Epithelial cell of alveolus of lung (primary cell): ENCODE data around the gene GPR153. TPM values are rescaled to one million over a fixed set of nuclear protein-coding genes. Genes with fewer than 3 reads are reported as not detected.

Experiments
- total RNA-seq: library from RNA; depleted of rRNA; stranded (reverse); fragments of >200 nt; gene quantifications from 2 replicates; pipeline ENCODE4 v1.2.1, GENCODE V29; 2015

The GPR153 gene
- 5.4 and 6.6 TPM in 2 replicates for total RNA-seq

GRCh38 chr1:6260961-6261614 is at the start of gene GPR153:
TSS of gene GPR153 (minus strand) at chr1:6261098. CDS start at chr1:6254905, 6,193 bp downstream.

DNA sequence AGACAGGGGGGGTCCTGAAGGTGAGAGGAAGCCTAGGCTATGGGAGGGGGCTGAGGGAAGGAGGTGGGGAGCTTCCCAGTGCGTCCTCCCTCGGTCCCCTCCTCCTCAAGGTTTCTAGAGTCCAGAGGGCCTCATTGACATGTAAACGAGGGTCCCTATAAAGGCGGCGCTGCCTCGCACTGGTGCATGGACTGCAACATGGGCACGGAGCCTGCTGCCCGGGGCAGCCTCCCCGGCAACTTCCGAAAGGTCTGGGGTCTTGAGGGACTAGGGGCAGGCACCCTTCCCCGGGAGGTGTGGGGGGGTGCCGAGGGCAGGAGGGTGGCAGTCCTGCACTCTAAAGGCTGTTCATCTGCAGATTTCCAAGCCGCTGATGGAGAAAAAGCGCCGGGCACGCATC is 16.9 kb downstream of the GPR153 start, which contains the start of gene HES3:
HES3 (plus strand) TSS at position 187 of the 400 bp plus-strand sequence; CDS start at position 374, 187 bp downstream.

GRCh38 chr1:6205849-6206519 is 54.9 kb downstream of the GPR153 start, which contains the start of gene RNF207:
TSS of gene RNF207 (plus strand) at chr1:6206119. CDS start at chr1:6206536, 417 bp downstream.

DNA sequence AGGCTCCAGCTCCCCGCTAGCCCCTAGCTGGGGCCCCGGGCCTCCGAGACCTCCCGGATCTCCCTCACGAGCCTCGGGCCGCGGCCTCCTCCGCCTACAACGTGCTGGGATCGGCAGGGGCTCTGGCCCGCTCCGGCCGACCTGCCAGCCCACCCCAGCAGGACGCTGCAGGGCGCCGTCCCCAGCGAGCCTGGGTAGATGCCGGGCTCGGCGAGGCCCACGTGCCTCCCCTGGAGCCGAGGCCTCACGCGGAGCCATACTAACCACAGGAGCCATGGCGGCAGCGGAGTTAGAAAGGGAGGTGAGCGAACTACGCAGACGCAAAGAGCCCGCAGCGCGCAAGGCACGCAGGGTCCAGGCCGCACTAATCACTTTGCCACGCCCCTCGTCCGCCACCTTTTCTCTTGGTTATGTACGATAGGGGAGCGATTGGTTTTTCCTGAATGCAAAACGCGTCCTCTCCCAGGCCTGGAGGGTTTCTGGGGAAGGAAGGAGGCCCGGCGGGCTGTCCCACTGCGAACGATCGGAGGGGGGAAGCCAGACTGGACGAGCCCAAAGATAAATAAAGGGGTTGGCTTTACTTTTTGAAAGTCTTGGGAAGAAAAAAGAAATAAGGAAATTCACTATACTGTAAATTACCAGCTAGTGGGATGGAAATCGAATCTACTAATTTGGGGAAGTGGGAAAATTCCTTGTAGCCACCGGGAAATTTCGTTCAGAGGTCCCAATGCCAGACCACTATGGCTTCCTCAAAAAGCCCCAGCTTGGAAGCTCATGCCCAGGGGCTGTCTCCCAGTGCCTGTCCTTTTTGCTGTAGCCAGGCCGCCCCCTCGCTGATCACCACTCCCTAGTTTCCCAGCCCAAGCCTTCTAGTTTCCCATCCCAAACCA is 61.4 kb downstream of the GPR153 start, which contains the start of gene RPL22:
RPL22 (minus strand) TSS at position 298 of the 890 bp plus-strand sequence; CDS start at position 276, 22 bp downstream.

Other genes starting within 250 kb of the GPR153 start
- 1.9 and 6.1 TPM in 2 replicates for gene KCNAB2, start 215.2 kb downstream of the GPR153 start, total RNA-seq
- under 0.01 and 0.24 TPM in 2 replicates for gene CHD5, start 80.8 kb downstream of the GPR153 start, total RNA-seq
- 143 and 226 TPM in 2 replicates for gene RPL22, start 61.5 kb downstream of the GPR153 start, total RNA-seq
- gene RNF207, start 55.0 kb downstream of the GPR153 start, total RNA-seq: 10.3 and 23.4 TPM in 2 replicates
- 42.0 and 58.6 TPM in 2 replicates for gene ICMT, start 25.1 kb downstream of the GPR153 start, total RNA-seq
- gene HES3, start 16.9 kb downstream of the GPR153 start, total RNA-seq: not detected in 2 replicates
- 36.4 and 66.1 TPM in 2 replicates for gene ACOT7, start 132.7 kb upstream of the GPR153 start, total RNA-seq
- 0.08 and 5.0 TPM in 2 replicates for gene HES2, start 158.8 kb upstream of the GPR153 start, total RNA-seq
- 0.13 TPM in 1 of 2 replicates, not detected in the other for gene ESPN, start 163.7 kb upstream of the GPR153 start, total RNA-seq
- gene TNFRSF25, start 205.1 kb upstream of the GPR153 start, total RNA-seq: 0.26 and 7.8 TPM in 2 replicates
- gene PLEKHG5, start 230.6 kb upstream of the GPR153 start, total RNA-seq: 5.3 and 15.7 TPM in 2 replicates